ENCODE data around the gene SH3BP1. TPM values are rescaled to one million over a fixed set of nuclear protein-coding genes. Genes with fewer than 3 reads are reported as not detected.
A peak's percentile ranks its signal among the peaks of the same experiment; 100 is the strongest.
"Not testable (repeated sequence)": the region's sequence is repeated elsewhere in the genome, so short reads cannot be mapped to it uniquely, and the experiment has no call there.

Gene SH3BP1
- total RNA-seq, 1 experiment from 2014 or later, result 5.5 TPM

- DNase-seq (ENCODE audit: low read depth, low spot score), result peak; percentile 63
- in situ Hi-C loops (cut with HindIII; ENCODE audit: low pct_unique_long_range_greater_than_20kb, low sequenced_read_pairs), result no loop called here
These were observed 45.5 kb downstream of the SH3BP1 start for GRCh38 chr22:37684803-37685615.

GRCh38 chr22:37686002-37686982 is 46.8 kb downstream of the SH3BP1 start, which contains the start of gene NOL12:
Gene NOL12, plus strand, starts transcription at chr22:37686343. Its CDS starts 50 bp downstream, at chr22:37686393.
- in situ Hi-C loops (cut with HindIII; ENCODE audit: low pct_unique_long_range_greater_than_20kb, low sequenced_read_pairs), result no loop called here
- DNase-seq (ENCODE audit: low read depth, low spot score), result peak; percentile 95

- in situ Hi-C loops (cut with HindIII; ENCODE audit: low pct_unique_long_range_greater_than_20kb, low sequenced_read_pairs), result no loop called here
- no peak for DNase-seq (ENCODE audit: low read depth, low spot score)
These were observed 50.9 kb downstream of the SH3BP1 start for GRCh38 chr22:37690407-37690806.

GRCh38 chr22:37690901-37691504 is 51.5 kb downstream of the SH3BP1 start:
- in situ Hi-C loops (cut with HindIII; ENCODE audit: low pct_unique_long_range_greater_than_20kb, low sequenced_read_pairs), result no loop called here
- DNase-seq (ENCODE audit: low read depth, low spot score), result no peak

- in situ Hi-C loops (cut with HindIII; ENCODE audit: low pct_unique_long_range_greater_than_20kb, low sequenced_read_pairs), result no loop called here
- no peak for DNase-seq (ENCODE audit: low read depth, low spot score)
These were observed 53.3 kb downstream of the SH3BP1 start for GRCh38 chr22:37692627-37693285.

GRCh38 chr22:37694131-37694530 is 54.7 kb downstream of the SH3BP1 start:
- in situ Hi-C loops (cut with HindIII; ENCODE audit: low pct_unique_long_range_greater_than_20kb, low sequenced_read_pairs); DNase-seq (ENCODE audit: low read depth, low spot score): not testable (repeated sequence)

- in situ Hi-C loops (cut with HindIII; ENCODE audit: low pct_unique_long_range_greater_than_20kb, low sequenced_read_pairs); DNase-seq (ENCODE audit: low read depth, low spot score): not testable (repeated sequence)
These were observed 56.8 kb downstream of the SH3BP1 start for GRCh38 chr22:37696260-37696656.

GRCh38 chr22:37696657-37697537 is 57.4 kb downstream of the SH3BP1 start, which contains the start of gene TRIOBP:
Gene TRIOBP, plus strand, starts transcription at chr22:37697048. Its CDS starts 4,318 bp downstream, at chr22:37701366.
- peak; percentile 82 for DNase-seq (ENCODE audit: low read depth, low spot score)

GRCh38 chr22:37697538-37697835 is 58.0 kb downstream of the SH3BP1 start:
- DNase-seq (ENCODE audit: low read depth, low spot score), result no peak
- in situ Hi-C loops (cut with HindIII; ENCODE audit: low pct_unique_long_range_greater_than_20kb, low sequenced_read_pairs), result no loop called here

More at GRCh38 chr22:37696657-37697537, 57.4 kb downstream of the SH3BP1 start, which contains the start of gene TRIOBP:
- in situ Hi-C loops (cut with HindIII; ENCODE audit: low pct_unique_long_range_greater_than_20kb, low sequenced_read_pairs), result no loop called here

GRCh38 chr22:37701141-37701786 is 61.8 kb downstream of the SH3BP1 start:
- no peak for DNase-seq (ENCODE audit: low read depth, low spot score)
- in situ Hi-C loops (cut with HindIII; ENCODE audit: low pct_unique_long_range_greater_than_20kb, low sequenced_read_pairs), result no loop called here

- DNase-seq (ENCODE audit: low read depth, low spot score), result no peak
- in situ Hi-C loops (cut with HindIII; ENCODE audit: low pct_unique_long_range_greater_than_20kb, low sequenced_read_pairs), result no loop called here
These were observed 64.4 kb downstream of the SH3BP1 start for GRCh38 chr22:37703906-37704305.

- no peak for DNase-seq (ENCODE audit: low read depth, low spot score)
- in situ Hi-C loops (cut with HindIII; ENCODE audit: low pct_unique_long_range_greater_than_20kb, low sequenced_read_pairs), result no loop called here
These were observed 65.2 kb downstream of the SH3BP1 start for GRCh38 chr22:37704645-37705044.

- no peak for DNase-seq (ENCODE audit: low read depth, low spot score)
- in situ Hi-C loops (cut with HindIII; ENCODE audit: low pct_unique_long_range_greater_than_20kb, low sequenced_read_pairs), result no loop called here
These were observed 65.7 kb downstream of the SH3BP1 start for GRCh38 chr22:37705205-37705604.
